NCI-H510A treated with DMSO at 0.1 percent for 48 hours (cell line): ENCODE results near the gene NEK4.
A peak's percentile ranks its signal among the peaks of the same experiment; 100 is the strongest.
"Not testable (repeated sequence)": the region's sequence is repeated elsewhere in the genome, so short reads cannot be mapped to it uniquely, and the experiment has no call there.

Experiments used
- DNase-seq: peaks from one replicate; lab custom pipeline; 2025; lab: John Stamatoyannopoulos, UW

The NEK4 gene

GRCh38 chr3:52696830-52697631, 73.7 kb downstream of the NEK4 start:
- DNase-seq, result no peak

GRCh38 chr3:52695798-52696671, 74.7 kb downstream of the NEK4 start:
- no peak for DNase-seq

GRCh38 chr3:52694528-52695189, 76.1 kb downstream of the NEK4 start:
- no peak for DNase-seq

GRCh38 chr3:52693071-52693470, 77.7 kb downstream of the NEK4 start:
- DNase-seq, result no peak

- DNase-seq, result no peak
These were observed 80.2 kb downstream of the NEK4 start for GRCh38 chr3:52690560-52690959.

GRCh38 chr3:52689151-52689550, 81.6 kb downstream of the NEK4 start:
- no peak for DNase-seq

GRCh38 chr3:52688266-52688665, 82.5 kb downstream of the NEK4 start:
- no peak for DNase-seq

GRCh38 chr3:52685709-52686691, 84.7 kb downstream of the NEK4 start, which contains the start of the genes GNL3 and PBRM1:
TSS of gene GNL3 (plus strand) at chr3:52686032. CDS start at chr3:52686093, 61 bp downstream.
TSS of gene PBRM1 (minus strand) at chr3:52685913.
- peak; percentile 67 for DNase-seq

- peak; percentile 63 for DNase-seq
These were observed 85.4 kb downstream of the NEK4 start for GRCh38 chr3:52685285-52685708.

- DNase-seq, result no peak
These were observed 86.6 kb downstream of the NEK4 start for GRCh38 chr3:52684184-52684583.

- DNase-seq, result no peak
These were observed 87.1 kb downstream of the NEK4 start for GRCh38 chr3:52683611-52684010.

- DNase-seq, result no peak
These were observed 88.7 kb downstream of the NEK4 start for GRCh38 chr3:52682016-52682415.

- DNase-seq, result no peak
These were observed 89.1 kb downstream of the NEK4 start for GRCh38 chr3:52681596-52681995.

- DNase-seq, result no peak
These were observed 90.9 kb downstream of the NEK4 start for GRCh38 chr3:52679811-52680210.

GRCh38 chr3:52679199-52679538, 91.6 kb downstream of the NEK4 start:
- no peak for DNase-seq

- no peak for DNase-seq
These were observed 92.2 kb downstream of the NEK4 start for GRCh38 chr3:52678265-52679198.

- DNase-seq, result not testable (repeated sequence)
These were observed 94.5 kb downstream of the NEK4 start for GRCh38 chr3:52676201-52676600.

- DNase-seq, result no peak
These were observed 99.1 kb downstream of the NEK4 start for GRCh38 chr3:52671676-52672075.

- DNase-seq, result no peak
These were observed 99.9 kb downstream of the NEK4 start for GRCh38 chr3:52670621-52671521.
